K562 (cell line): ENCODE data around the gene CLNK. TPM values are rescaled to one million over a fixed set of nuclear protein-coding genes. Genes with fewer than 3 reads are reported as not detected.
A peak's percentile ranks its signal among the peaks of the same experiment; 100 is the strongest.

Source experiments
- ATAC-seq: fragments of 200-7000 bp; cut with Tn5 transposase; 3 replicates; pipeline ENCODE4 v1.9.1; 2020; ENCODE audit warnings: moderate library complexity
- BruUV-seq: library from RNA; stranded (reverse); fragments of 400-500 nt; replicated peaks from 2 replicates; lab custom pipeline; 2021; lab: Mats Ljungman, UMichigan
- CTCF ChIA-PET: fragments of 300-600 bp; formaldehyde crosslinking; extraction: SDS; loops from one replicate; lab custom pipeline; 2021; ENCODE audit warnings: low intra/inter-chr PET ratio; lab: Yijun Ruan, JAX
- POLR2A ChIA-PET: fragments of 300-600, 350-650 bp; sonication (Branson Sonifier 250); formaldehyde crosslinking; extraction: SDS; loops from one replicate; lab custom pipeline; 2021; ENCODE audit warnings: antibody characterized with exemption, inconsistent platforms; lab: Yijun Ruan, JAX
- DNase-seq, 4 experiments: peaks; one replicate each; pipeline versions ENCODE4 v3.0.0 to v3.0.0-alpha.2; 2011 to 2018; ENCODE audit warnings: low spot score in 3 of 4, mixed read lengths in 3 of 4; ENCODE audit errors: extremely low read depth in 1 of 4
- FAIRE-seq: peaks from 2 replicates; lab custom pipeline; 2011; peaks lifted over from hg19 to GRCh38; lab: Jason Lieb, UNC
- H2AFZ ChIP-seq: 2 replicates; pipeline ENCODE4 v1.6.0; 2011; ENCODE audit warnings: low read depth, low read length, control low read depth, inconsistent platforms
- H3K27ac ChIP-seq: fragments of 200-600 bp; 3 replicates; pipeline ENCODE4 v1.8.0; 2011; ENCODE audit warnings: low read depth, mild to moderate bottlenecking, control low read depth, inconsistent platforms, low read length, moderate library complexity, mixed read lengths; ENCODE audit errors: extremely low read depth
- H3K27me3 ChIP-seq, 2 experiments: fragments of 300-600 bp in 1 of 2; 2 replicates in 1 of 2; 3 replicates in 1 of 2; pipeline versions ENCODE4 v1.6.0 to v1.8.0; 2011; ENCODE audit warnings: inconsistent platforms in 2 of 2, low read length in 2 of 2, mild to moderate bottlenecking in 1 of 2, mixed read lengths in 1 of 2, moderate library complexity in 1 of 2; ENCODE audit not compliant: control insufficient read depth in 2 of 2, insufficient read depth in 2 of 2
- H3K36me3 ChIP-seq: fragments of 300-600 bp; 3 replicates; pipeline ENCODE4 v1.8.0; 2011; ENCODE audit warnings: mild to moderate bottlenecking, low read length, inconsistent platforms; ENCODE audit not compliant: control insufficient read depth, insufficient read depth
- H3K4me1 ChIP-seq, 2 experiments: fragments of 200-600 bp in 1 of 2; replicated peaks in 1 of 2; 2 replicates in 1 of 2; 3 replicates in 1 of 2; pipeline versions ENCODE4 v1.5.1 to v1.8.0; 2011; ENCODE audit warnings: inconsistent platforms in 2 of 2, low read length in 2 of 2, mild to moderate bottlenecking in 1 of 2, mixed read lengths in 1 of 2, moderate library complexity in 1 of 2; ENCODE audit not compliant: control insufficient read depth in 2 of 2, insufficient read depth in 2 of 2
- H3K4me2 ChIP-seq: 2 replicates; pipeline ENCODE4 v1.6.1; 2011; ENCODE audit warnings: low read length, control low read depth, inconsistent platforms, mixed read lengths; ENCODE audit not compliant: insufficient read depth
- H3K4me3 ChIP-seq: fragments of 200-600 bp; sonication (generic), shearing (Covaris generic); 2 replicates; pipeline ENCODE4 v1.5.1; 2016; ENCODE audit warnings: control low read depth, inconsistent platforms
- H3K79me2 ChIP-seq: fragments of 200-600 bp; 3 replicates; pipeline ENCODE4 v1.8.0; 2011; ENCODE audit warnings: low read length, inconsistent platforms; ENCODE audit not compliant: control insufficient read depth, insufficient read depth
- H3K9ac ChIP-seq, 2 experiments: 2 replicates each; pipeline versions ENCODE4 v1.6.0 to v1.6.1; 2011; ENCODE audit warnings: low read depth in 2 of 2, low read length in 2 of 2, control low read depth in 1 of 2, inconsistent platforms in 1 of 2, mild to moderate bottlenecking in 1 of 2, mixed read lengths in 1 of 2; ENCODE audit not compliant: insufficient read depth in 1 of 2
- H3K9me1 ChIP-seq: one replicate; pipeline ENCODE4 v1.6.0; 2011; ENCODE audit warnings: inconsistent platforms, mild to moderate bottlenecking, low read length, moderate library complexity; ENCODE audit not compliant: control insufficient read depth, insufficient read depth
- H3K9me3 ChIP-seq: replicated peaks from 2 replicates; pipeline ENCODE4 v1.5.1; 2011; ENCODE audit warnings: low read depth, low read length, inconsistent platforms; ENCODE audit not compliant: control insufficient read depth, insufficient read depth
- H4K20me1 ChIP-seq: replicated peaks from 2 replicates; pipeline ENCODE4 v1.6.1; 2011; ENCODE audit warnings: low read length, inconsistent platforms, mixed read lengths; ENCODE audit not compliant: control insufficient read depth, insufficient read depth
- CXXC5 ChIP-seq: fragments of 250-450 bp; sonication (Bioruptor Pico); IDR thresholded peaks from 2 replicates; pipeline ENCODE4 v1.8.0; 2022; ENCODE audit warnings: inconsistent platforms, mild to moderate bottlenecking, moderate library complexity
- GATA2 ChIP-seq: sonication (generic); formaldehyde crosslinking; IDR thresholded peaks from 2 replicates; pipeline ENCODE4 v1.4.0; 2020; ENCODE audit warnings: mild to moderate bottlenecking, missing genetic modification reagents
- RAD21 ChIP-seq, 2 experiments: fragments of 250-450 bp in 1 of 2; fragments of 450-650 bp in 1 of 2; sonication (Bioruptor Pico) in 1 of 2; formaldehyde crosslinking in 1 of 2; IDR thresholded peaks in 1 of 2; conservative IDR thresholded peaks in 1 of 2; 2 replicates each; pipeline versions ENCODE4 v1.4.0 to v1.8.0; 2020 to 2022; ENCODE audit warnings: mild to moderate bottlenecking in 2 of 2, moderate library complexity in 1 of 2
- SMC3 ChIP-seq: conservative IDR thresholded peaks from 2 replicates; pipeline ENCODE4 v1.6.1; 2011; ENCODE audit warnings: low read depth, low read length, improper control_type of control experiment; ENCODE audit not compliant: insufficient read depth
- ZNF583 ChIP-seq: fragments of 250-450 bp; sonication (Bioruptor Pico); IDR thresholded peaks from 2 replicates; pipeline ENCODE4 v1.4.0; 2020
- ZNF695 ChIP-seq: fragments of 450-650 bp; formaldehyde crosslinking; IDR thresholded peaks from 2 replicates; pipeline ENCODE4 v1.4.0; 2020; ENCODE audit warnings: mild to moderate bottlenecking, moderate library complexity
- WGBS: fragments of 100-300 bp; shearing (Covaris generic); methylation state at CpG from one replicate; pipeline ENCODE4 v1.1.6; 2016; ENCODE audit warnings: low coverage, mixed read lengths; ENCODE audit not compliant: insufficient coverage; ENCODE audit errors: missing lambda C conversion rate; 5-methylcytosine and 5-hydroxymethylcytosine counted together
- in situ Hi-C: fragments of 300-500 bp; cut with MboI; formaldehyde crosslinking; loops from 4 replicates; pipeline ENCODE4 v1.15.0; 2018; ENCODE audit warnings: inconsistent platforms, mixed read lengths
- intact Hi-C: fragments of 100-400 bp; cut with micrococcal nuclease; formaldehyde crosslinking; loops from 2 replicates; pipeline ENCODE4 v1.14.2; 2022
- polyA plus RNA-seq, 8 experiments: library from polyadenylated mRNA; depleted of rRNA in 4 of 8; stranded (reverse) in 5 of 8; unstranded in 3 of 8; fragments of >200 nt; fragmentation: Nextera tagmentation in 2 of 8; fragmentation: Illumina TruSeq in 1 of 8; extraction: Ambion mirVana in 2 of 8; extraction: Trizol in 1 of 8; gene quantifications; 2 replicates each; pipeline versions ENCODE4 v1.2.1 to v1.2.3, GENCODE V29; 2011 to 2014; ENCODE audit warnings: inconsistent platforms in 1 of 8, missing spikeins in 1 of 8
- total RNA-seq, 7 experiments: library from RNA; depleted of rRNA in 6 of 7; stranded (reverse); fragments of >200 nt in 6 of 7; fragmentation: Illumina TruSeq in 2 of 7; extraction: Trizol in 2 of 7; gene quantifications; 2 replicates each; pipeline versions ENCODE4 v1.2.1 to v1.2.3, GENCODE V29; 2011 to 2021; ENCODE audit warnings: low replicate concordance in 1 of 7
- TF ChIP-seq, protein P1 (sequence below): sonication (generic); formaldehyde crosslinking; IDR thresholded peaks from 2 replicates; pipeline ENCODE4 v1.8.0; 2022; ENCODE audit warnings: missing genetic modification reagents, mild to moderate bottlenecking, borderline replicate concordance
- TF ChIP-seq, protein P2 (sequence below), 3 experiments: IDR thresholded peaks in 2 of 3; conservative IDR thresholded peaks in 1 of 3; 2 replicates each; pipeline ENCODE4 v1.5.1; 2011 to 2012; ENCODE audit warnings: low read length in 3 of 3, mild to moderate bottlenecking in 3 of 3, control low read depth in 2 of 3, improper control_type of control experiment in 1 of 3, inconsistent platforms in 1 of 3, low read depth in 1 of 3, mixed read lengths in 1 of 3, moderate library complexity in 1 of 3; ENCODE audit not compliant: insufficient read depth in 2 of 3
- TF ChIP-seq, protein P3 (sequence below), 2 experiments: fragments of 450-650 bp in 1 of 2; sonication (generic) in 1 of 2; formaldehyde crosslinking; conservative IDR thresholded peaks; 2 replicates each; pipeline versions ENCODE4 v1.4.0 to v1.8.1; 2020 to 2022; ENCODE audit warnings: mild to moderate bottlenecking in 1 of 2, missing genetic modification reagents in 1 of 2
- TF ChIP-seq, protein P4 (sequence below): sonication (generic); formaldehyde crosslinking; IDR thresholded peaks from 2 replicates; pipeline ENCODE4 v1.8.0; 2022; ENCODE audit warnings: mild to moderate bottlenecking, missing genetic modification reagents

CLNK gene
- total and polyA plus RNA-seq, 9 of the 15 experiments (the other 6 are each of a cell fraction or from before 2014, with no cell fraction given): not detected

DNA sequence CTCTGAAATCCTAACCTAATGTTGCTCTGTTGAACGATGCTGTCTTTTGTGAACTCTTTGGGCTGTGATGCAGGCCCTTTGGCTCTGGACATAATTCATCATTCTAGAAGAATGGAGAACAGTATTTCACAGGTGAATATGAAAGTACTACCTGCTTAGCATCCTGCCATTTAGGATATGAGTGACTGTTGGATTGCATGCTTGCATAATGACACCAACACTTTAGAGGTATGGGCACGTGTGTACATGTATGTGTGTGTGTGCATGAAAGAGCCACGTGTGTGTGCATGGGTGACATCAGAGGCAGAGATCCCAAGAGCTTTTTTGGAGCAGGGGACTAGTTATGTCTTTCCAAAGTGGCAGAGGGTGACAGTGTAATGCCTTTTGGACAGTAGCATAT is 157.1 kb downstream of the CLNK start (continued):
- TF ChIP-seq, protein P1, sequence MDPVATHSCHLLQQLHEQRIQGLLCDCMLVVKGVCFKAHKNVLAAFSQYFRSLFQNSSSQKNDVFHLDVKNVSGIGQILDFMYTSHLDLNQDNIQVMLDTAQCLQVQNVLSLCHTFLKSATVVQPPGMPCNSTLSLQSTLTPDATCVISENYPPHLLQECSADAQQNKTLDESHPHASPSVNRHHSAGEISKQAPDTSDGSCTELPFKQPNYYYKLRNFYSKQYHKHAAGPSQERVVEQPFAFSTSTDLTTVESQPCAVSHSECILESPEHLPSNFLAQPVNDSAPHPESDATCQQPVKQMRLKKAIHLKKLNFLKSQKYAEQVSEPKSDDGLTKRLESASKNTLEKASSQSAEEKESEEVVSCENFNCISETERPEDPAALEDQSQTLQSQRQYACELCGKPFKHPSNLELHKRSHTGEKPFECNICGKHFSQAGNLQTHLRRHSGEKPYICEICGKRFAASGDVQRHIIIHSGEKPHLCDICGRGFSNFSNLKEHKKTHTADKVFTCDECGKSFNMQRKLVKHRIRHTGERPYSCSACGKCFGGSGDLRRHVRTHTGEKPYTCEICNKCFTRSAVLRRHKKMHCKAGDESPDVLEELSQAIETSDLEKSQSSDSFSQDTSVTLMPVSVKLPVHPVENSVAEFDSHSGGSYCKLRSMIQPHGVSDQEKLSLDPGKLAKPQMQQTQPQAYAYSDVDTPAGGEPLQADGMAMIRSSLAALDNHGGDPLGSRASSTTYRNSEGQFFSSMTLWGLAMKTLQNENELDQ (CRISPR knock-in tag): no peak
- no peak for TF ChIP-seq ZNF583 (CRISPR knock-in tag)

DNA sequence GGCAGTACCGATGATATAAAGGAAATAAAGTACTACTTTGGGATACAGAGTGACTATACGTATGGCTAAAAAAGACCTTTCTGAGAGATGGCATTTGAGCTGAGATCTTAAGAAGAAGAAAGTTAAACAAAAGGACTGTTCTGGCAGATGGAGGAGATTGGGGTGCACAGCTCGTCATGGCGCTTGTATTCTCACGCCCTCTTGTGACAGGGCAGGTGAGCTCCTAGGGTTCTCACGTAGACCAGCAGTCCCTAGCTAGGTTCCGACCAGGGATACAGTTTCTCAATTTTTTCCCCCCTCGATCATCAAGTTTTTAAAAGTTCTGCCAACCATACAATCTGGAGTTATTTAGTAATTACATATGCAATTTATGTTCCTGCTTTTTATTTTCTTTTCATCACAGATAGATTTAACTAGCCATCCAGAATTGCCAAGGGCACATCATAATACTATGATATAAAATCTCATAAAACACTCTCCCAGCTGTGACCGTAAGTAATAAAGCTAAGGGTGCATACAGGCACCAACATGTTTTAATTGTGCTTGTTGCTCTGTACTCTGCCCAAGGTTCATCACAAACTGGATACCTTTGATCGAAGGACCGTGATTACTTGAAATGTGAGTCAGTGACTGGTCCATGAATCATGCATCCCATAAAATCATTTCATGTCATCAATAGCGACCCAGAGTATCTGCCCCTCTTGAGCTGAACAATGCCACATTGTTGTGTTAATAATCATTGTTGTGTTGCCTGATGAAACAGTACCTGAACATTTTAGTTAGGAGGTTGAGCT is 157.9 kb downstream of the CLNK start:
- 11% methylated on average over 12 of the region's 12 CpGs for WGBS
- no peaks in the 10 kb centered on the region for H3K79me2 ChIP-seq
- H3K36me3 ChIP-seq: no peaks in the 10 kb centered on the region
- ATAC-seq (peak; percentile 92), FAIRE-seq (peak; percentile 15), DNase-seq (peak in 3 of 4 experiments; percentile 11 to 42 (median 38))
- H3K4me2 ChIP-seq: peak overlapping the region; percentile 0; the same call in 1 of the 2 replicates
- no peaks in the 10 kb centered on the region for H3K9me3 ChIP-seq
- in situ Hi-C loops (loop anchor here (10.0 kb wide), 1 partner anchor 62 kb away; no protein-coding TSS in a partner anchor), intact Hi-C loops (loop anchor here (5.0 kb wide), 3 partner anchors 64 to 369 kb away; no protein-coding TSS in a partner anchor)
- H3K9me1 ChIP-seq: no peaks in the 10 kb centered on the region
- H2AFZ ChIP-seq: peak overlapping the region; percentile 53
- ChIA-PET CTCF (no interaction called here), POLR2A (interaction anchor here (0.9 to 1.2 kb wide), 3 partner anchors 12 to 408 kb away, joined by 3 to 6 read pairs (median 4); no protein-coding TSS in a partner anchor)
- H3K4me3 ChIP-seq: no peak overlapping the region
- H3K27ac ChIP-seq: no peak overlapping the region
- peaks cover 0 to 4% of the 10 kb centered on the region in 2 experiments; a peak in 2 of 5 replicates for H3K27me3 ChIP-seq
- H3K9ac ChIP-seq: no peak overlapping the region
- H3K4me1 ChIP-seq: no peaks in the 10 kb centered on the region; a peak in 2 of 5 replicates
- BruUV-seq: no TSS peak
- H4K20me1 ChIP-seq: no peaks in the 10 kb centered on the region
- TF ChIP-seq, protein P2, sequence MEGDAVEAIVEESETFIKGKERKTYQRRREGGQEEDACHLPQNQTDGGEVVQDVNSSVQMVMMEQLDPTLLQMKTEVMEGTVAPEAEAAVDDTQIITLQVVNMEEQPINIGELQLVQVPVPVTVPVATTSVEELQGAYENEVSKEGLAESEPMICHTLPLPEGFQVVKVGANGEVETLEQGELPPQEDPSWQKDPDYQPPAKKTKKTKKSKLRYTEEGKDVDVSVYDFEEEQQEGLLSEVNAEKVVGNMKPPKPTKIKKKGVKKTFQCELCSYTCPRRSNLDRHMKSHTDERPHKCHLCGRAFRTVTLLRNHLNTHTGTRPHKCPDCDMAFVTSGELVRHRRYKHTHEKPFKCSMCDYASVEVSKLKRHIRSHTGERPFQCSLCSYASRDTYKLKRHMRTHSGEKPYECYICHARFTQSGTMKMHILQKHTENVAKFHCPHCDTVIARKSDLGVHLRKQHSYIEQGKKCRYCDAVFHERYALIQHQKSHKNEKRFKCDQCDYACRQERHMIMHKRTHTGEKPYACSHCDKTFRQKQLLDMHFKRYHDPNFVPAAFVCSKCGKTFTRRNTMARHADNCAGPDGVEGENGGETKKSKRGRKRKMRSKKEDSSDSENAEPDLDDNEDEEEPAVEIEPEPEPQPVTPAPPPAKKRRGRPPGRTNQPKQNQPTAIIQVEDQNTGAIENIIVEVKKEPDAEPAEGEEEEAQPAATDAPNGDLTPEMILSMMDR (IDR thresholded peaks at IDR 0.05 in 2 of 3, conservative IDR thresholded peaks at IDR 0.05 in 1 of 3; ENCODE audit: insufficient read depth in 2 of 3, low read depth in 1 of 3, low read length in 3 of 3): peak; percentile 46 to 59 (median 51); a peak in 5 of 6 replicates
- TF ChIP-seq GATA2: peak; percentile 62
- TF ChIP-seq ZNF695 (CRISPR knock-in tag): no peak
- peak; percentile 32; the same call in 1 of the 2 replicates for TF ChIP-seq SMC3
- TF ChIP-seq, protein P3, sequence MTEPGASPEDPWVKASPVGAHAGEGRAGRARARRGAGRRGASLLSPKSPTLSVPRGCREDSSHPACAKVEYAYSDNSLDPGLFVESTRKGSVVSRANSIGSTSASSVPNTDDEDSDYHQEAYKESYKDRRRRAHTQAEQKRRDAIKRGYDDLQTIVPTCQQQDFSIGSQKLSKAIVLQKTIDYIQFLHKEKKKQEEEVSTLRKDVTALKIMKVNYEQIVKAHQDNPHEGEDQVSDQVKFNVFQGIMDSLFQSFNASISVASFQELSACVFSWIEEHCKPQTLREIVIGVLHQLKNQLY (CRISPR knock-in tag; conservative IDR thresholded peaks at IDR 0.05): no peak
- TF ChIP-seq, protein P4, sequence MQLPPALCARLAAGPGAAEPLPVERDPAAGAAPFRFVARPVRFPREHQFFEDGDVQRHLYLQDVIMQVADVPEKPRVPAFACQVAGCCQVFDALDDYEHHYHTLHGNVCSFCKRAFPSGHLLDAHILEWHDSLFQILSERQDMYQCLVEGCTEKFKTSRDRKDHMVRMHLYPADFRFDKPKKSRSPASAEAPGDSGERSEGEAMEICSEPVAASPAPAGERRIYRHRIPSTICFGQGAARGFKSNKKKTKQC: no peak
- TF ChIP-seq CXXC5 (CRISPR knock-in tag): no peak
- TF ChIP-seq RAD21 (CRISPR knock-in tag; conservative IDR thresholded peaks at IDR 0.05 in 1 of 2, IDR thresholded peaks at IDR 0.05 in 1 of 2): peak; percentile 56 to 69; a peak in 3 of 4 replicates
